Suppressor macrophage treated with lipopolysaccharide for 1 hour (primary cell): ENCODE measurements around the gene MGAT5B.
A peak's percentile ranks its signal among the peaks of the same experiment; 100 is the strongest.

Experiments used
- DNase-seq, 3 donors: peaks; one replicate each; pipeline ENCODE4 v3.0.0-alpha.2; 2020 to 2022

The MGAT5B gene

DNA sequence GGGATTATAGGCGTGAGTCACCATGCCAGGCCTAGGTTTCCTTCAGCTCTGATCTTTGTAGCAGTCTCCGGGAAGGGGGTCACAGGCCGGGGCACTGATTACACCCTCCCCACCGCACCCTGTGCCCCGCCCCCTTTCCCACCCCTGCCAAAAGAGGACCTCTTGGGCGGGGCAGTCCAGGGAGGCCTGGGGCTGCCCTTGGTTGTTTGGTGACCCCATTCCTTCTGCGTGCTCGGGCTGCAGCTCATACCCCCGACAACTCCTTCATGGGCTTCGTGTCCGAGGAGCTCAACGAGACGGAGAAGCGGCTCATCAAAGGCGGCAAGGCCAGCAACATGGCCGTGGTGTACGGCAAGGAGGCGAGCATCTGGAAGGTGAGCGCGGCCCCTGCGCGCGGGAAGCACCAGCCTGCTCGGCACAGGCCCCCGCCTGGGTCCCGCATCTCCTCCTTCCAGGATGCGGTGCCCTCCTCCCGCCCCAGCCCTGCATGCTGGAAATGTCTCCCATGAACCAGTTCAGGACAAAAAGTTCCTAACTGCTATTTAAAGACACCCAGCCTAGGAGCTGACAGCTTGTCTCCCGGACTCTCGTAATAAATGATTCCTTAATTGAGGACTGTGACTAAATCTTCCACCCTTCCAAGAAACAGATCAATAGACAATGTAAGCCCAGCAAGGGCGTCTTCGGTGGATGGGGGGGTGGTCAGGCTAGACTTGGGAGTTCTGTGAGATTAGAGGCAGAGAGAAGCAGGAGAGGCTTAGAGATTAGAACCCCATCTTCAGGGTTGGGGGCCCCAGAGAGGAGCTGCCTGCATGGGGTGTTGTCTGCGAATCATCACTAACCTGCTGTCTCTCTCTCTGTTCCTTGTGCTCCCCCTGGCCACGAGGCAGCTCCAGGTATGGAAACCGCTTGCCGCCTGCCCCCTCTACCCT lies 64.5 kb downstream of the MGAT5B start:
- no peak for DNase-seq

DNA sequence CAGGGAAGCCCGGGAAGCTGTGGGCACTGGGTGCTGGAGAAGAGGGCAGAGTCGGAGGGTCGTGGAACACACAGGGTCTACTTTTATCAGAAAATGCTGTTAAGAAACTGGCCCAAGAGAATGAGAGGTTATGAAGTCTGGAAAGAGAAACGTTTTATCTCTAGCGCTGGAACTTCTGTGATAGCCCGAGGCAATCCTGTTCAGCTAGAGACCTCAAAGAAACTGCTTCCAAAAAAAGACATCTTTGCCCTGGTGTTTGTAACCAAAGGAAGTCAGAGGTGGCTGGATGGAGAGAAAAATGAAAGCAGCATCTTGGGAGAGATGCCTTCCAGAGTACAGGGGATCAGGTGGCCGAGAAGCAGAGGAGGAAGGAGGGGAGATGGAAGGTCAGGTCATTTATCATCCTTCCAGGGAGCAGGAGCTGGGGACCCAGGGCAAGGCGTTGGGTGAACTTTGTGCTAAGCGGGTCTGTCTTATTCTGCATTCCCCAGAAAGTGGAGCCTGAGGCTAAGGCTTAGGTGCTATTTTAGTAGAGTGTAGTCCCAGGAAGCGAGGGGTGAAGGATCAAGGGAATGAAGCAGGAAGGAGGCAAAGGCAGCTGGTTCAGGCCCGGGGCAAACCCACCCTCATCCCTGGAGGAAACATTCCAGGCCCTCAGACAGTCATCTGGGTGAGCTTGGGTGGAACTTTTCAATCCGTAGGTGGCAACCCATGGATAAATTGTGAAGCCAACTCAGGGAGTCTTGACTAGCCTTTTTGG lies 66.5 kb downstream of the MGAT5B start:
- no peak for DNase-seq

DNA sequence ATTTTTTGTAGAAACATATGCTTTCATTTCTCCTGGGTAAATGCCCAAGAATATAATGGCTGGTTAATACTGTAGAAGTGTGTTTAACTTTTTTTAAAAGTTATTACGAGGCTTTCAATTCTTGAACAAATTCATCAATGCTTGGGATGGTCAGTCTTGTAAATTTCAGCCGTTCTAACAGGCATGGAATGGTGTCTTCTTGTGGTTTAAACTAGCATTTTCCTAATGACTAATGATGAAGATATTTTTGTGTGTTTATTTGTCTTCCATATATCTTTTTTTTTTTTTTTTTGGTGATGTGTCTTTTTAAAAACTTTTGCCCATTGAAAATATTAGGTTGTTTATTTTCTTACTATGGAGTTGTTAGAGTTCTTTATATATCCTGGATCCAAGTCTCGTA lies 67.1 kb downstream of the MGAT5B start:
- no peak for DNase-seq

DNA sequence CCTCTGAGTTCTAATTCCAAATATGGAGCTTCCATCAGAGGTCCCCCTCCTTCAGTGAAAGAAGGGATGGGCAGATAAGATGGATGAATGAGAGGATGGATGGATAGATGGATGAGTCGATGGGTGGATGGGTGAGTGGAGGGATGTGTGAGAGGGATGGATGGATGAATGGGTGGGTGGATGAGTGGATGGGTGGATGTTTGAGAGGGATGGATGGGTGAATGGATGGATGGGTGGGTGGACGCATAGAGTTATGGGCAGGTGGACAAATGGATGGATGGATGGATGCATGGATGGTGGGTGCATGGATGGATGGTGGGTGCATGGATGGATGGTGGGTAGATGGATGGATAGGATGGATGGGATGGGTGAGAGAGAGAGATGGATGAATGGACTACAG lies 69.0 kb downstream of the MGAT5B start:
- DNase-seq: no peak

DNA sequence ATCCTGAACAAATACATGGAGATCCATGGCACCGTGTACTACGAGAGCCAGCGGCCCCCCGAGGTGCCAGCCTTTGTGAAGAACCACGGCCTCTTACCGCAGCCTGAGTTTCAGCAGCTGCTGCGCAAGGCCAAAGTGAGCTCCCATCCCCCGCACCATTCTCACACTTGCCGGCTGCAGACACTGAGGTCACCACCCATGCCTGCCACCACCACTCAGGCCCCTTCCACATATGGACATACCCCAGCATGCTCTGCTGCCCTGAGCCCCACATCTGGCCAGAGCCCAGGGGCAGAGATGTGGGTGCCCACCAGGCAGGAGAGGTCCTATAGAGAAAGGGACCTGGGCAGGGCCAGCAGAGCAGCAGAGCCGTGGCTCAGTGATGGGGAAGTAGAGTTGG lies 69.8 kb downstream of the MGAT5B start:
- no peak for DNase-seq

DNA sequence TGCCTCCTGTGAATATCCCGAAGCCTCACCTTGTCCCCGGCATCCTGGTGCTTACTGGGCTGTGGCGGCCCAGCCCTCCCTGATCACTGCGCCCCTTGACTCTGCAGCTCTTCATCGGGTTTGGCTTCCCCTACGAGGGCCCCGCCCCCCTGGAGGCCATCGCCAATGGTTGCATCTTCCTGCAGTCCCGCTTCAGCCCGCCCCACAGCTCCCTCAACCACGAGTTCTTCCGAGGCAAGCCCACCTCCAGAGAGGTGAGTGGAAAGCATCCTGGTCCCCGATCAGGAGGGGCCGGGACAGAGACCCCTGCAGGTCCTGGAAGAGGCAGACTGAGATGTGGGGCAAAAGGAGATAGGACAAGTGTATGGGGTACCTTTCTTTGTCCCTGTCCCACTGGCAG lies 72.1 kb downstream of the MGAT5B start:
- no peak for DNase-seq

DNA sequence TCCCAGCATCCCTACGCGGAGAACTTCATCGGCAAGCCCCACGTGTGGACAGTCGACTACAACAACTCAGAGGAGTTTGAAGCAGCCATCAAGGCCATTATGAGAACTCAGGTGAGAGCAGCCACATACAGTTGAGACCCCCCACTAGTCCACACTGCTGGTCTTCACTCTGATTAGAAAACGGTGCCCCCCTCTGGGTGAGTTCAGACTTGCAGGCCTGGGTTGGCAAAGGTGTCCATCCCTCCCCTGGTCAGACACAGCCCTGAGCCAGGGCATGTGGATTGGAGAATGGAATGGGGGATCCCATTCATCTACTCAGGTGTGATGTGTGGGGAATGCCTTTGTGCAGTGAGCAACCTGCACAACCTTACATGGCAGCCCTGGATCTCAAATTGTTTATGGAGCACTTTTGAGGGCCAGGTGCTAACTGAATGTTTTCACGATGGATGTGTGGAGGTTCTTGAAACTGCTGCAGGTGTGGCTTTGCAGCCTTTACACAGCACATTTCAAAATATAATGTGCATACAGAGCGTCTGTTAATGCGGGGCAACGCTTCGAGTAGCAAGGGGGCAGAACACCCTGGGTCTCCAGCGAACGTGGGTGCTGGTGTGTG lies 72.6 kb downstream of the MGAT5B start:
- peak in 2 of 3 donors; percentile 2 to 10 for DNase-seq

DNA sequence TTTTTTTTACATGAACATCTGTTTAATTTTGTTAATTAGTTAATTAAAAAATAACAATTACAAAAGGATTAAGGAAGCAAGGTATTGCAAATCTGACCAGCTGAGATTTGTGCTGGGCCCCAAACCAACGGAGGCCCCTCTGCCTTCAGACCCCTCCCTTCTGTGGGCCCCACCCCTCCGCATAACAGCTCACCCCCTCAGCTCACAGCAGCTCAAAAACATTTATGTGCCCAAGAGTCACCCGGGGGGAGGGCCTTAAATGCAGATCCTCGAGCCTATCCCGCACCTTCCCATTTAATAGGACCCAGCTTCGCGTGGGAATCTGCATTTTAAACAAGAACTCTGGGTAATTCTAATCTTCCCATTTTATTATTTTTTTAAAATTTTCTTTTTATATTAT lies 75.0 kb downstream of the MGAT5B start:
- no peak for DNase-seq

DNA sequence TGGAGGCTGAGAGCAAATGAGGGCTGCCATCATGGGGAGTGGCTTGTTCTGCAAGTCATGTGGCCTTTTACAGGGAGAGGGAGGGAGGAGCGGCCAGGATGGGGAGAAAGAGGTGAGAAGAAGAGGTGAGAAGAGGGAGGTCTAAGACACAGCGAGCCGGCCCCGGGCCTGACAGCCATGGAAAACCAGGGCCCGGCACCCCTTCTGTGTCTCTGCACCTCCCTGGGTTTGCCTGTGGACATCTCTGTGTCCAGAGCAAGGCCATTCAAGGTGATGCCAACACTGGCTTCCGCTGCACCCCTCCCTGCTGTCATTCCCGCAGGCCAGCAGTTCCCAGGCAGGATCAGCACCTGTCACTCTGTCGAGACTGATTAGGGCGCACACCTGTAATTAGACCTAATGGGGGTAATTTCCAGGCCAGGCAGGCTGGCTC lies 75.6 kb downstream of the MGAT5B start:
- DNase-seq: no peak

DNA sequence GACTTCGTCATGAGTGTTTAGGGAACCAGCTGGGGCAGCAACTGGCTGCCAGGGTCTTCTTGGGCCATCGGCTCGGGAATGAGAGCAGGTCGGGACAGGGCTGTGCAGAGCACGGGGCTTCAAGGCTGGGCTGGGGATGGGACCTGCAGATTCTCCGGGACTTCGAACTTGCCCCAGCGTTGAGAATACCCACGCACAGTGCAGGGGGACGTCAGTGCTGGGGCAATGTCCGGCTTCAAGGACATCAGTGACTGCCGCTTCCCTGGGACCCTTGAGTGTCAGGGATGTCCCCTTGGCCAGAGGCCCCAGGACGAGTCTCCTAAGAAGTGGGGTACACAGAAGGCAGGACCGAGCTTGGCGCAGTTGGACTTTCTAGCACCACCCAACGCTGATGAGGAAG lies 76.3 kb downstream of the MGAT5B start:
- no peak for DNase-seq

DNA sequence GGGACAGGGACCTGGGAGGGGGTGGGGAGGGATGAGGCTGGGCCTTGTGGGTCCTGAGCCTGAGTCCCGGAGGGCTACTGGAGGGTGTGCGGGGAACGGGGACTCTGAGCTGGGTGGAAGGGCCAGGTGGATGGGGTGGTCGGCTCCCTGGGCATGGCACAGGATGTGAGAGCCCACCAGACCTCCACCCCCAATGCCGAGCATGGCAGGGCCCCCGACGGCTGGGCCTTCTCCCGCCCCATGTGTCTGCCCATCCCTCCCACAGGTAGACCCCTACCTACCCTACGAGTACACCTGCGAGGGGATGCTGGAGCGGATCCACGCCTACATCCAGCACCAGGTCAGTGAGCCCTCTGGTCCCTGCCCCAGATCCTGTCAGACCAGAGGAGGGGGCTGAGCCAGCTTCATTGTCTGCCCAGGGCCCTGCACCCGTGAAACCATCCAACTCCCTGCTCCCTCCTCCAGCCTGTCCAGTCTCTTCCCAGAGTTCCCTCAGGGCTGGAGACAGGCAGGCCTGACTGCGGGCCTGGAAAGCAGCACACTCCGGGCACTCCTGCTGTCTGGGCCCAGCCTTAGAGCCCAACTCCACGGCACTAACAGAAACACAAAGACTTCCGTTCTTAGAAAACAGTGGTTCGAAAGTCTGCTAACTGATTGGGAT lies 78.0 kb downstream of the MGAT5B start:
- no peak for DNase-seq

DNA sequence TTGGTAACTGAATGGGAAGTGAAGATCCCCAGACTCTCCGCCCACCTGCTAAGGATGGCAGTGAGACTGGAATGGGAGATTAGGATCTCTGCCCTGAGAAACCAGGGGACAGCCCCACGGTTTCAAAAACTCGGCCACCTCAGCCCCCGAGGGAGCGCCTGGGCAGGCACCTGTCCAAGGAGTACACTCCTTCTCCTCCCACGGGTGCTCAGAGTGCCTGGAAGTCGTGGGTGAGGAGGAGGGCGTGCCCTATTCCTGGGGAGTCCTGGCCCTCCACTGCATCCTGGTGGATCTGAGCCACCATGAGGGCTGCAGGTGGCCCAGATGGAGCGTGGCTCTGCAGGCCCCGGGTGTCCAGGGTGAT lies 78.5 kb downstream of the MGAT5B start:
- DNase-seq: no peak

DNA sequence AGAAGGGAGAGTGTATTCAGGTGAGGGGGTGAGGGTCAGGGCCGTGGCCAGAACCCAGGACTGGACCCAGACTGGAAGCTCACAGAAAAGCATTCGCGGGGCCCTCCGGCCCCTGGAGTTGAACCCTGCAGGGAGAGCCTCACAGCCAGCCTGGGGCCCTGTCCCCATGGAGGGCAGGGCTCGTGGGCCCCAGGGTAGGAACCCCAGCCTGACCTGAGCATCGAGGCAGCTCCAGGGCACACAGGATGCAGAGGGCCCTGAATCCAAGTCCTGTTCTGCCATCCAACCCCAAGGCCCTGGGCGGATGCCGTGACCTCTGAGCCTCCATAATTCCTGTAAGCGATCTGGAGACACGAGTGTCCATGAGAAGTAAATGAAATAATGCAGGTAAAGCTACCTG lies 79.1 kb downstream of the MGAT5B start:
- DNase-seq: no peak

DNA sequence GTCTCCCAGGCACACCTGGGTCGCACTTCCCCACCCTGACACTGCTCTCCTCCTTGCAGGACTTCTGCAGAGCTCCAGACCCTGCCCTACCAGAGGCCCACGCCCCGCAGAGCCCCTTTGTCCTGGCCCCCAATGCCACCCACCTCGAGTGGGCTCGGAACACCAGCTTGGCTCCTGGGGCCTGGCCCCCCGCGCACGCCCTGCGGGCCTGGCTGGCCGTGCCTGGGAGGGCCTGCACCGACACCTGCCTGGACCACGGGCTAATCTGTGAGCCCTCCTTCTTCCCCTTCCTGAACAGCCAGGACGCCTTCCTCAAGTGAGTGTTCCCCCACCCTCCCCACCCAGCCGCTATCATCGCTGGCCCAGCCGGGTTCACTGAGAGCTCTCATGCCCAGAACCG lies 79.6 kb downstream of the MGAT5B start:
- DNase-seq: no peak

DNA sequence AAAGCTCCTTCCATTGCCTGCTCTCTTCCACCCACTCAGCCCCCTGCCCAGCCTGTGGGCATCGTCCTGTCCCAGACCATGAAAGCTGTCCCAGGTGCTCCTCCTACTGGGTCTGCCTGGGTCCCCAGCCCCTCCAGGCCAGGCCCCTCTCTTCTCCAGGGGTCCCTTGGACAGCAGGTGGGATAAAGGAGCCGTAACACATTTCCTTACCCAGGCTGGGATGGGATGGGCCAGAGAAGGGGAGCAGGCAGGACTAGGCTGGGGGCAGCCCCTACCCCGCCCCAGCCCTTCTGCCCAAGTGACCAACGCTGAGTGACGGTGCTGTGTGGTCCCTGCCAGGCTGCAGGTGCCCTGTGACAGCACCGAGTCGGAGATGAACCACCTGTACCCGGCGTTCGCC lies 80.1 kb downstream of the MGAT5B start:
- DNase-seq: no peak

DNA sequence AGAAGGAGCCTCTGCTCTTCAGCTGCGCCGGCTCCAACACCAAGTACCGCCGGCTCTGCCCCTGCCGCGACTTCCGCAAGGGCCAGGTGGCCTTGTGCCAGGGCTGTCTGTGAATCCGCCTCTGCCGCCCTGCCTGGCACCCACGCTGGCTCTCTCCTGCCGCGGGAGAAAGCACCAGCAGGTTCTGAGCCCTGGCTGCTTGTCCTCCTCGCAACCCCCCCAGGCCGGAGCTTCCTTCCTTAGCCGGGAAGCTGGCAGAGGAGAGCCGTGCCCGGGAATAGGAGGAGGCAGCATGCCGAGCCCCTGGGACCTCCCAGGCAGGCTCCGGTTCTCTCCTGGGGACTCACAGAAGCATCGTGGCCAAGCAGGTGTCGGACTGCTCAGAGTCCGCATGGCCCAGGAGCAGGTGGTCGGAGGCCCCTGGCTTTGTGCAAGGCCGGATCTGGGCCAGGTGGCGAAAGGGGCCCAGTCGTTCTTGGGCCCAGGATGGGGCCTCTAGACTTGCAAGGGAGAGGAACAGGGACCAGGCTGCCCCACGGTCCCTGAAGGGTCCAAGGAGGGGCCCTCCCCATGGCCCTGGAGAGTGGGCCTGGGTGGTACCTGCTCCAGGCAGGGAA lies 80.6 kb downstream of the MGAT5B start:
- DNase-seq: no peak

DNA sequence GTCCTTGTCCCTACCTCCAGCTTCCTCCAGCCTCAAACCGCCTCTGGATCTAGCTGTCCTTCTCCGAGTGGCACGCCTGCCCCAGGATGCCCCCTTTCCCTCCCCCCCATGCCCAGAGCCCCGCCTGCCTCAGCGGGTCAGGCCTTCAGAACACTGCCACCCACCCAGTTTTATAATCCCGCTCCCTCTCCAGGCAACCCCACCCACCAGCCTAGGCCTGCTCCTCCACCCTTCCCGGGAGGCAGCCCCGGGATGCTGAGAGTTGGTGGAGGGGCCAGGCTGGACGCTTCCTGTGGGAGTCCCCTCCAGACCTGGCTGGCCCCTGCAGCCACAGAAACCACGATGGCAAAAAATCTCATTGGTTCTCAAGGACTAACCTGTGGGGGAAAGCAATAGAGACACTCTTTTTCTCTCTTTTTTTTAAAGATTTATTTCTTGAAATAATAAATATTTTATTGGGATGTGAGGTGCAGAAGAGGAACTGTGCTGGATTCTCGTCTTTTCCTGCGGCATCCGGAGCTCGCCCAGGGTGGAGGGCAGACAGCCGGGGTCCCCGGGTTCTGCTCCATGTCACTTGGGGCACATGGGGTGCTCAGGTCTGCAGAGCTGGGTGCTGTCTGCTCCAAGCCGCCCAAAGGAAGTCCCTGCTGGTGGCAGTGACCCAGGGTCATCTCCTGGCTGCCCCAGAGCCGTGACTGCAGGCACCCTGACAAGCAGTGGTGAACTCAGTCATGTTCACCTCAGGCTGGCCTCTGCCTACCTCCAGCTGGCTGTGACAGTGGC lies 81.9 kb downstream of the MGAT5B start:
- no peak for DNase-seq

DNA sequence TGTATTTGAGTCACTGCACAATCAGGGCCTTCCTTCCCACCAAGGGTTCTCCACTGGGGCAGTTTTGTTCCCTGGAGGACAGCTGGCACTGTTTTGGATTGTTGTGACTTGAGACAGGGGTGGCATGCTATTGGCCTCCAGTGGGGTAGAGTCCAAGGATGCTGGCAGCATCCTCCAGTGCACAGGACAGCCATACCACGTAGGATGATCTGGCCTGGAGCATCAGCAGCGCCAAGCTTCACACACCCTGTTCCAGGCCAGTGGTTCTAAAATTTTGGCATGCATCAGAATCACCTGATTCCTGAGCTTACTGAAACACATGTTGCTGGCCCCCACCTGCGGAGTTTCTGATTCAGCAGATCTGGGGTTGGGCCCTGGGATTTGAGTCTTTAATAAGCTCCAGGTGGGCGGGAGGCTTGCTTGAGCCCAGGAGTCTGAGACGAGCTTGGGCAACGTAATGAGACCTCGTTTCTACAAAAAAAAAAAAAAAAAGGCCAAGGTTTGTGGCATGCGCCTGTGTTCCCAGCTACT lies 83.2 kb downstream of the MGAT5B start:
- no peak for DNase-seq

DNA sequence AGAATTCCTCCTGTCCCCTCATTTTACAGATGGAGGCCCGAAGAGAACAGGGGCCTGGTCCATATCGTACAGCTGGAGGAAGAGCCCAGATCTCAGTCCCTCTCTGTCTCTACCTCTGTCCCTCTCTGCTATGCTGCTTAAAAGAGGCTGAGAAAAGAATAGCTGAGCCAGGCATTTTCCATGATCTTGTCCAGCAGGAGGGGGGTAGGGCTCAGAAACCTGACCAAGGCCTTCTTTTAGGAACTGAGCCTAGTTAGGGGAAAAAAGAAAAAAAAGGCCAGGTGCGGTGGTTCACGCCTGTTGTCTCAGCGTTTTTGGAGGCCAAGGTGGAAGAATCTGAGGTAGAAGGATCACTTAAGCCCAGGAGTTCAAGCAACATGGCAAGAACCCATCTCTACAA lies 84.2 kb downstream of the MGAT5B start:
- no peak for DNase-seq

DNA sequence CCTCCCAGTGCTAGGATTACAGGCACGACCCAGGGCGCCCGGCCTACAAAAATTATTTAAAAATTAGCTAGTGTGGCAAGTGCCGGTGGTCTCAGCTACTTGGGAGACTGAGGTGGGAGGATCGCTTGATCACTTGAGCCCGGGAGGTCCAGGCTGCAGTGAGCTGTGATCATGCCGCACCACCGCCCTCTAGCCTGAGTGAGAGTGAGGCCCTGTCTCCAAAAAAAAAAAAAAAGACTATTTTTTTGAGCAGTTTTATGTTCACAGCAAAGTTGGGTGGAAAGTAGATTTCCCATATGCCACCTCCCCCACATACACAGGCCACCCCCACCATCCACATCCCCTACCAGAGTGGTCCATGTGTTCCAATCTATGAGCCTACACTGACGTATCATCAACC lies 84.9 kb downstream of the MGAT5B start:
- DNase-seq: no peak

DNA sequence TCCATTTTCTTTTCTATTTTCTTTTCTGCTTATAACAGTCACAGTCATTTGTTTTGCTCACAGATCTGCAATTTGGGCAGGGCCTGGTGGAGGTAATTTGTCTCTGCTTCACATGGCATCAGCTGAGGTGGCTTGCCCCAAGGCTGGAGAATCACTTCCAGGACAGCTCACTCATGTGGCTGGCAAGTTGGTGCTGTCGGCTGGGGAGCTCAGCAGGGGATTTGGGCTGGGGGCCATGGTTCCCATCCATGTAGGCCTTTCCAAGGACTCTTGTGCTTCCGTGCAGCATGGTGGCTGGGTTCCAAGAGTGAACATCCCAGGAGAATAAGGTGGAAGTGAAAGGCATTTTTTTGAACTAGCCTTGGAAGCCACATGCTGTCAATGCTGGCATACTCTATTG lies 85.7 kb downstream of the MGAT5B start:
- no peak for DNase-seq

DNA sequence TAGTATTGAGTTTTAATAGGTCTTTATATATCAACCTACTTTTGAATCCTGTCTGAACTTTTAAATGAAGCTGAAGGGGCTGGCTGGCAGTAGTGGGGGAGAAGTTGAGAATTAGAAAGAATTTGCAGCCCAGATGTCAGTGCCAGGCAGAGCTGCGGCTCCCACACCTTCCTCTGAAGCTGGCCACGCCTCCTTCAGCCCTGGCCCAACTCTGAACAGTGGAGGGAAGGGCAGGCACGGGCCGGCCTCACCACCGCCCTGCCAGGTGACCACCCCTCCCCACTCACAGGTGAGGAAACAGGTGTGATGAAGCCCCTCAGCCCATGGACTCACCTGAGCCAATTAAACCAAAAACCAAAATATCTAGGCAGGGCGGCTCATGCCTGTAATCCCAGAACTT lies 87.0 kb downstream of the MGAT5B start:
- DNase-seq: no peak
